ENCODE measurements around the gene SLC27A1. TPM values are rescaled to one million over a fixed set of nuclear protein-coding genes. Genes with fewer than 3 reads are reported as not detected.
"Not testable (repeated sequence)": the region's sequence is repeated elsewhere in the genome, so short reads cannot be mapped to it uniquely, and the experiment has no call there.

The SLC27A1 gene
- total RNA-seq, 1 experiment from 2014 or later: 3.7 TPM

- CTCF ChIA-PET: interaction anchor here (0.5 to 1.0 kb wide), 5 partner anchors 62 to 271 kb away, joined by 3 to 7 read pairs (median 3); partner anchors contain the start of gene BST2
- Mint-ChIP-seq H3K27me3 (ENCODE audit: insufficient read depth, unreplicated experiment) (no peaks in the 10 kb centered on the region), H3K9me3 (ENCODE audit: unreplicated experiment) (no peaks in the 10 kb centered on the region), H3K4me1 (ENCODE audit: low read depth, unreplicated experiment) (peaks cover 16% of the 10 kb centered on the region), H3K27ac (ENCODE audit: unreplicated experiment) (no peak overlapping the region), H3K4me3 (ENCODE audit: unreplicated experiment) (no peak overlapping the region), H3K36me3 (ENCODE audit: insufficient read depth, unreplicated experiment) (no peaks in the 10 kb centered on the region)
- Histone ChIP-seq H3K27me3 (replicated peaks; ENCODE audit: control insufficient read depth, insufficient read depth, low read length) (no peaks in the 10 kb centered on the region), H3K4me3 (ENCODE audit: low read depth, low read length) (no peak overlapping the region), H3K36me3 (ENCODE audit: control insufficient read depth, insufficient read depth, low read length) (no peaks in the 10 kb centered on the region), H3K4me1 (peaks cover 16% of the 10 kb centered on the region), H3K9me3 (no peaks in the 10 kb centered on the region)
- intact Hi-C loops (cut with micrococcal nuclease; ENCODE audit: unreplicated experiment): no loop called here
- POLR2A ChIA-PET: no interaction called here
- no peak for TF ChIP-seq CTCF (IDR thresholded peaks at IDR 0.05; ENCODE audit: insufficient read depth in 1 of 2, low read depth in 1 of 2, low read length in 1 of 2, severe bottlenecking in 1 of 2, unreplicated experiment in 1 of 2)
- DNase-seq: no peak
- no TSS peak for BruUV-seq (replicated peaks)
Observed at GRCh38 chr19:17495639-17496296, 25.4 kb downstream of the SLC27A1 start.

GRCh38 chr19:17496337-17496997 is 26.1 kb downstream of the SLC27A1 start:
- H3K36me3 Mint-ChIP-seq (ENCODE audit: insufficient read depth, unreplicated experiment): no peaks in the 10 kb centered on the region
- H3K27ac Mint-ChIP-seq (ENCODE audit: unreplicated experiment): no peak overlapping the region
- no peaks in the 10 kb centered on the region for H3K9me3 ChIP-seq
- peak; percentile 63 to 78 for DNase-seq
- no peak overlapping the region for H3K4me3 ChIP-seq (ENCODE audit: low read depth, low read length)
- H3K4me3 Mint-ChIP-seq (ENCODE audit: unreplicated experiment): no peak overlapping the region
- H3K4me1 ChIP-seq: peaks cover 16% of the 10 kb centered on the region
- no peaks in the 10 kb centered on the region for H3K36me3 ChIP-seq (ENCODE audit: control insufficient read depth, insufficient read depth, low read length)
- H3K9me3 Mint-ChIP-seq (ENCODE audit: unreplicated experiment): no peaks in the 10 kb centered on the region
- ChIA-PET POLR2A (no interaction called here), CTCF (interaction anchor here (0.5 to 1.0 kb wide), 5 partner anchors 62 to 270 kb away, joined by 3 to 7 read pairs (median 3); partner anchors contain the start of gene BST2)
- TF ChIP-seq CTCF (IDR thresholded peaks at IDR 0.05; ENCODE audit: insufficient read depth in 1 of 2, low read depth in 1 of 2, low read length in 1 of 2, severe bottlenecking in 1 of 2, unreplicated experiment in 1 of 2): peak; percentile 80 to 88
- no TSS peak for BruUV-seq (replicated peaks)
- peaks cover 16% of the 10 kb centered on the region for H3K4me1 Mint-ChIP-seq (ENCODE audit: low read depth, unreplicated experiment)
- intact Hi-C loops (cut with micrococcal nuclease; ENCODE audit: unreplicated experiment): no loop called here
- no peaks in the 10 kb centered on the region for H3K27me3 ChIP-seq (replicated peaks; ENCODE audit: control insufficient read depth, insufficient read depth, low read length)
- no peaks in the 10 kb centered on the region for H3K27me3 Mint-ChIP-seq (ENCODE audit: insufficient read depth, unreplicated experiment)

GRCh38 chr19:17497149-17497798 is 26.9 kb downstream of the SLC27A1 start:
- Histone ChIP-seq H3K36me3 (ENCODE audit: control insufficient read depth, insufficient read depth, low read length) (no peaks in the 10 kb centered on the region), H3K27me3 (replicated peaks; ENCODE audit: control insufficient read depth, insufficient read depth, low read length) (no peaks in the 10 kb centered on the region), H3K4me3 (ENCODE audit: low read depth, low read length) (no peak overlapping the region), H3K9me3 (no peaks in the 10 kb centered on the region), H3K4me1 (peaks cover 16% of the 10 kb centered on the region)
- H3K27me3 Mint-ChIP-seq (ENCODE audit: insufficient read depth, unreplicated experiment): no peaks in the 10 kb centered on the region
- ChIA-PET POLR2A (no interaction called here), CTCF (no interaction called here)
- H3K36me3 Mint-ChIP-seq (ENCODE audit: insufficient read depth, unreplicated experiment): no peaks in the 10 kb centered on the region
- no TSS peak for BruUV-seq (replicated peaks)
- intact Hi-C loops (cut with micrococcal nuclease; ENCODE audit: unreplicated experiment): no loop called here
- no peak for TF ChIP-seq CTCF (IDR thresholded peaks at IDR 0.05; ENCODE audit: insufficient read depth in 1 of 2, low read depth in 1 of 2, low read length in 1 of 2, severe bottlenecking in 1 of 2, unreplicated experiment in 1 of 2)
- H3K4me3 Mint-ChIP-seq (ENCODE audit: unreplicated experiment): no peak overlapping the region
- H3K9me3 Mint-ChIP-seq (ENCODE audit: unreplicated experiment): no peaks in the 10 kb centered on the region
- H3K27ac Mint-ChIP-seq (ENCODE audit: unreplicated experiment): peak overlapping the region; percentile 7
- no peak for DNase-seq
- H3K4me1 Mint-ChIP-seq (ENCODE audit: low read depth, unreplicated experiment): peaks cover 16% of the 10 kb centered on the region

GRCh38 chr19:17499025-17499424 is 28.7 kb downstream of the SLC27A1 start:
- peak overlapping the region; percentile 7 for H3K27ac Mint-ChIP-seq (ENCODE audit: unreplicated experiment)
- H3K27me3 ChIP-seq (replicated peaks; ENCODE audit: control insufficient read depth, insufficient read depth, low read length); H3K9me3 ChIP-seq; POLR2A ChIA-PET; H3K36me3 Mint-ChIP-seq (ENCODE audit: insufficient read depth, unreplicated experiment); H3K27me3 Mint-ChIP-seq (ENCODE audit: insufficient read depth, unreplicated experiment); H3K4me3 ChIP-seq (ENCODE audit: low read depth, low read length); BruUV-seq (replicated peaks); H3K36me3 ChIP-seq (ENCODE audit: control insufficient read depth, insufficient read depth, low read length); intact Hi-C loops (cut with micrococcal nuclease; ENCODE audit: unreplicated experiment); H3K9me3 Mint-ChIP-seq (ENCODE audit: unreplicated experiment): not testable (repeated sequence)
- peaks cover 16% of the 10 kb centered on the region for H3K4me1 ChIP-seq
- CTCF ChIA-PET: interaction anchor here (1.4 kb wide), 1 partner anchor 12 kb away, joined by 5 read pairs; the partner anchor contains the start of gene PGLS
- H3K4me1 Mint-ChIP-seq (ENCODE audit: low read depth, unreplicated experiment): peaks cover 16% of the 10 kb centered on the region
- H3K4me3 Mint-ChIP-seq (ENCODE audit: unreplicated experiment): peak overlapping the region; percentile 3
- DNase-seq: peak in 1 of 2 experiments; percentile 44
